Inferior parietal cortex (tissue), 1 donor: Measurements from ENCODE around the gene SLC16A9.
"Not testable (repeated sequence)": the region's sequence is repeated elsewhere in the genome, so short reads cannot be mapped to it uniquely, and the experiment has no call there.

Experiments used
- DNase-seq: peaks from one replicate; pipeline ENCODE4 v3.0.0-alpha.2; 2016; ENCODE audit errors: extremely low spot score

The SLC16A9 gene

GRCh38 chr10:59709395-59710125 is at the start of gene SLC16A9:
Gene SLC16A9, minus strand, starts transcription at chr10:59709850. Its CDS starts 25,559 bp downstream, at chr10:59684291.
- peak; percentile 45 for DNase-seq

GRCh38 chr10:59757966-59758365 is 48.3 kb upstream of the SLC16A9 start:
- no peak for DNase-seq

- no peak for DNase-seq
These were observed 45.3 kb upstream of the SLC16A9 start for GRCh38 chr10:59754951-59755350.

GRCh38 chr10:59753267-59753666 is 43.6 kb upstream of the SLC16A9 start, which contains the start of gene MRLN:
Gene MRLN, minus strand, starts transcription at chr10:59753455.
- DNase-seq: no peak

- DNase-seq: no peak
These were observed 42.8 kb upstream of the SLC16A9 start for GRCh38 chr10:59752278-59752940.

GRCh38 chr10:59750155-59750945 is 40.7 kb upstream of the SLC16A9 start:
- DNase-seq: no peak

- no peak for DNase-seq
These were observed 39.2 kb upstream of the SLC16A9 start for GRCh38 chr10:59748834-59749233.

GRCh38 chr10:59745163-59745650 is 35.6 kb upstream of the SLC16A9 start:
- no peak for DNase-seq

- DNase-seq: not testable (repeated sequence)
These were observed 35.1 kb upstream of the SLC16A9 start for GRCh38 chr10:59744762-59745161.

- DNase-seq: not testable (repeated sequence)
These were observed 34.5 kb upstream of the SLC16A9 start for GRCh38 chr10:59744156-59744555.

- no peak for DNase-seq
These were observed 31.9 kb upstream of the SLC16A9 start for GRCh38 chr10:59741583-59741982.

GRCh38 chr10:59741048-59741447 is 31.4 kb upstream of the SLC16A9 start:
- no peak for DNase-seq

- DNase-seq: no peak
These were observed 27.1 kb upstream of the SLC16A9 start for GRCh38 chr10:59736749-59737148.

- DNase-seq: no peak
These were observed 25.6 kb upstream of the SLC16A9 start for GRCh38 chr10:59735296-59735695.

- no peak for DNase-seq
These were observed 24.4 kb upstream of the SLC16A9 start for GRCh38 chr10:59734014-59734462.

- DNase-seq: not testable (repeated sequence)
These were observed 23.8 kb upstream of the SLC16A9 start for GRCh38 chr10:59733321-59734013.

- not testable (repeated sequence) for DNase-seq
These were observed 23.2 kb upstream of the SLC16A9 start for GRCh38 chr10:59732849-59733248.

GRCh38 chr10:59729167-59729566 is 19.5 kb upstream of the SLC16A9 start:
- DNase-seq: not testable (repeated sequence)

GRCh38 chr10:59724098-59724938 is 14.7 kb upstream of the SLC16A9 start:
- DNase-seq: no peak

GRCh38 chr10:59720377-59720776 is 10.7 kb upstream of the SLC16A9 start:
- no peak for DNase-seq

- DNase-seq: no peak
These were observed 9.7 kb upstream of the SLC16A9 start for GRCh38 chr10:59719374-59719773.
